Neural cell (in vitro differentiated cells): ENCODE measurements around the gene PPFIBP2.

Experiments used
- CTCF ChIP-seq: fragments of 450-650 bp; IDR thresholded peaks from 2 replicates; pipeline ENCODE4 v1.5.1; 2014; ENCODE audit warnings: antibody characterized with exemption, mild to moderate bottlenecking, moderate library complexity; ENCODE audit not compliant: poor library complexity, severe bottlenecking
- EZH2 ChIP-seq: fragments of 200-600, 300-800 bp; shearing (Covaris generic), sonication (generic); IDR thresholded peaks from 2 replicates; pipeline ENCODE4 v1.6.1; 2014; ENCODE audit warnings: antibody characterized with exemption, low read length, borderline replicate concordance, mild to moderate bottlenecking; ENCODE audit not compliant: insufficient read depth, poor library complexity, severe bottlenecking
- REST ChIP-seq: IDR thresholded peaks from 2 replicates; pipeline ENCODE4 v1.6.1; 2012; ENCODE audit warnings: borderline replicate concordance

- no peak for TF ChIP-seq REST
- TF ChIP-seq EZH2, result no peak
- no peak for TF ChIP-seq CTCF
Observed at GRCh38 chr11:7558046-7558445, 44.2 kb downstream of the PPFIBP2 start.
